Psoas muscle (tissue), 8 donors: ENCODE data around the gene ACOXL. TPM values are rescaled to one million over a fixed set of nuclear protein-coding genes. Genes with fewer than 3 reads are reported as not detected.
A peak's percentile ranks its signal among the peaks of the same experiment; 100 is the strongest.
"Not testable (repeated sequence)": the region's sequence is repeated elsewhere in the genome, so short reads cannot be mapped to it uniquely, and the experiment has no call there.

Source experiments
- ATAC-seq, 4 donors: fragments of 200-7000 bp; cut with Tn5 transposase; one replicate each; pipeline ENCODE4 v1.9.1; 2020; ENCODE audit warnings: moderate library complexity in 3 of 4, mild to moderate bottlenecking in 2 of 4
- DNase-seq, 2 donors: peaks; one replicate each; pipeline ENCODE4 v3.0.0-alpha.2; 2020
- H3K27ac ChIP-seq: fragments of 200-600 bp; one replicate; pipeline ENCODE4 v1.8.0; 2022
- H3K27me3 ChIP-seq, 3 donors: fragments of 200-600 bp in 1 of 3; one replicate each; pipeline versions ENCODE4 v1.6.1 to v1.8.0; 2013 to 2022; ENCODE audit warnings: low read length in 2 of 3, mild to moderate bottlenecking in 2 of 3, moderate library complexity in 1 of 3; ENCODE audit not compliant: insufficient read depth in 3 of 3
- H3K36me3 ChIP-seq, 2 donors: fragments of 200-600 bp in 1 of 2; one replicate each; pipeline versions ENCODE4 v1.6.1 to v1.8.0; 2013 to 2022; ENCODE audit warnings: low read depth in 1 of 2, mild to moderate bottlenecking in 1 of 2, moderate library complexity in 1 of 2; ENCODE audit not compliant: insufficient read depth in 1 of 2
- H3K4me1 ChIP-seq: fragments of 200-600 bp; one replicate; pipeline ENCODE4 v1.8.0; 2022
- H3K4me3 ChIP-seq: fragments of 200-600 bp; one replicate; pipeline ENCODE4 v1.8.0; 2022; ENCODE audit warnings: mild to moderate bottlenecking
- H3K9me3 ChIP-seq: fragments of 200-600 bp; one replicate; pipeline ENCODE4 v1.8.0; 2022
- WGBS, 3 donors: extraction: QIAGEN DNeasy Blood & Tissue Kit; methylation state at CpG; one replicate each; pipeline versions ENCODE4 v1.1.6 to v1.1.7; 2013; 5-methylcytosine and 5-hydroxymethylcytosine counted together
- intact Hi-C, 2 donors: fragments of 100-400 bp; cut with DNase I; formaldehyde crosslinking; loops; one replicate each; pipeline versions ENCODE4 v1.11.0 to v1.14.2; 2022
- long read RNA-seq, 2 donors: library from polyadenylated mRNA; unstranded; transcript quantifications; one replicate each; pipeline ENCODE4 v2.0.0, GENCODE V29; 2021
- polyA plus RNA-seq, 3 donors: library from polyadenylated mRNA; stranded (reverse); fragments of 200-250 nt; gene quantifications; one replicate each; pipeline ENCODE4 v1.2.3, GENCODE V29; 2013
- total RNA-seq, 4 donors: library from RNA; stranded (reverse); fragmentation: NEBNext Ultra II Directional in 2 of 4; extraction: Animal tissue kit (Norgen Biotek cat#: 25700) in 2 of 4; gene quantifications; one replicate each; pipeline versions ENCODE4 v1.2.1 to v1.2.4, GENCODE V29; 2021 to 2023
- TF ChIP-seq, protein P1 (sequence below): fragments of 200-600 bp; IDR thresholded peaks from one replicate; pipeline ENCODE4 v1.8.0; 2022; ENCODE audit warnings: antibody characterized with exemption
- donor health status: healthy with polysubstance abuse.
- donor health status: DM: no; HTN: no; CAD: no; lungs with moderate emphysema.
- donor health status: Bipolar disorder and iron deficiency.
- donor health status: healthy.
- donor health status: DM: yes; HTN: yes; CAD: no.
- donor health status: DM: no; HTN: no; CAD: no.
- donor health status: DM: no; HTN: no; CAD: no.
- donor health status: DM: yes; HTN: yes; CAD: no.

Gene ACOXL
- total RNA-seq (not detected), polyA plus RNA-seq (under 1 TPM in 1 of 3 donors, not detected in 2; 0.01 TPM)
- long read RNA-seq, donor 1, result 0 reads
- long read RNA-seq, donor 2, partial matches to known transcripts, result 0 of 1 reads
- long read RNA-seq, donor 2, other reads (novel, unspliced or antisense), result 1 of 1 reads

DNA sequence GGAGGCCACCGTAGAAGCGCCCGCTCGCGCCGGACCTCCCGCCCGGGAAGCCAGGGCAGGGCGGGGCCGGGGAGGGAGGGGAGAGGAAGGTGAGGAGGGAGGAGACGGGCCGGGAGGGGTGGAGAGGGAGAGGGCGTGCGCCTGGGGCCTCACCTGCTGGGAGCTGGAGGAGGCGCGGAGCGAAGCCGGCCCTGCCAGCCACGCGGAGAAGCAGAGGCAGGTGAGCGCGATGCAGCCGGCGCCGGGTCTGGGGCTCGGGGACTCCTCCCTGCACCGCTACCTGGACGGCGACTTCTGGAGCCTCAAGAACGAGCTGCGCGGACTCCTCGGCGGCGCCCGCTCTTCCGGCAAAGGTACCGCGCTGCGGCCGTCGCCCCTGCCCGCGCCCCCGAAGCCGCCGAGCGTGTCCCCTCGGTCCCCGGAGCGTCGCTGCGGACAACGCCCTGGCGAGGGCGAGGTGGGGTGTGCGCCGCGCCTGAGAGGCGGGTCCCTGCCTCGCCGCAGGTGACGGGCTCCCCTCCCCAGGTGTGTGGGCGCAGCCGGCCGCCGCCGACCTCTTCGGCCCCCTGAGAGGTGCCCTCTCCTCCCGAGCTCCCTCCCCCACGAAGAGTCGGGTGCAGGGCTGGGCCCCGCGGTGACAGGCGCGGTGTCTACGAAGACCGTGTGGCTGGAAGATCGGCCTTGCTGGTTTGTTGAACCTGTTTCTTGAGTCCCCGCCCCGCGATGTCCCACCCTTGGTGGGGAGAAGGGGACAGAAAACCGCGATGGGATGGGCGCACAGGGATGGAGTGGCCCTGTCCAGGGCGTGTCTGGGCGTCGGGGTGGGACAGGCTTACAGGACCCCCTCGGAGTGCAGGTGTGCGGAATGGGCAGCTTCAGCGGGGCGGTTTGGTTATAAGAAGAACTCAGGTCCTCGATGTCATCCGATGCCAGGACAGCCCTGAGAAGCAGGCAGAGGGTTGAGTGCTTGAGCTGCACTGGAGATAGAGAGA, at the start of gene ACOXL:
ACOXL (plus strand) TSS at position 152 of the 992 bp plus-strand sequence. CDS start 35,817 bp downstream, outside the sequence.
- no peaks in the 10 kb centered on the region for H3K36me3 ChIP-seq
- no peak for DNase-seq
- intact Hi-C loops, result no loop called here
- H3K9me3 ChIP-seq, result no peaks in the 10 kb centered on the region
- peak in 2 of 4 donors; percentile 27 to 32 for ATAC-seq
- H3K27me3 ChIP-seq, result peaks cover 0 to 64% (median 17%) of the 10 kb centered on the region in 3 donors
- WGBS, 3 donors, result 2 to 3% (median 2%) methylated on average over 52 to 94 of the region's 94 CpGs
- TF ChIP-seq, protein P1, sequence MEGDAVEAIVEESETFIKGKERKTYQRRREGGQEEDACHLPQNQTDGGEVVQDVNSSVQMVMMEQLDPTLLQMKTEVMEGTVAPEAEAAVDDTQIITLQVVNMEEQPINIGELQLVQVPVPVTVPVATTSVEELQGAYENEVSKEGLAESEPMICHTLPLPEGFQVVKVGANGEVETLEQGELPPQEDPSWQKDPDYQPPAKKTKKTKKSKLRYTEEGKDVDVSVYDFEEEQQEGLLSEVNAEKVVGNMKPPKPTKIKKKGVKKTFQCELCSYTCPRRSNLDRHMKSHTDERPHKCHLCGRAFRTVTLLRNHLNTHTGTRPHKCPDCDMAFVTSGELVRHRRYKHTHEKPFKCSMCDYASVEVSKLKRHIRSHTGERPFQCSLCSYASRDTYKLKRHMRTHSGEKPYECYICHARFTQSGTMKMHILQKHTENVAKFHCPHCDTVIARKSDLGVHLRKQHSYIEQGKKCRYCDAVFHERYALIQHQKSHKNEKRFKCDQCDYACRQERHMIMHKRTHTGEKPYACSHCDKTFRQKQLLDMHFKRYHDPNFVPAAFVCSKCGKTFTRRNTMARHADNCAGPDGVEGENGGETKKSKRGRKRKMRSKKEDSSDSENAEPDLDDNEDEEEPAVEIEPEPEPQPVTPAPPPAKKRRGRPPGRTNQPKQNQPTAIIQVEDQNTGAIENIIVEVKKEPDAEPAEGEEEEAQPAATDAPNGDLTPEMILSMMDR, result no peak
- peak within 1 kb of the TSS; percentile 45 for H3K4me3 ChIP-seq
- no peak within 1 kb of the TSS for H3K27ac ChIP-seq
- peaks cover 5% of the 10 kb centered on the region for H3K4me1 ChIP-seq

DNA sequence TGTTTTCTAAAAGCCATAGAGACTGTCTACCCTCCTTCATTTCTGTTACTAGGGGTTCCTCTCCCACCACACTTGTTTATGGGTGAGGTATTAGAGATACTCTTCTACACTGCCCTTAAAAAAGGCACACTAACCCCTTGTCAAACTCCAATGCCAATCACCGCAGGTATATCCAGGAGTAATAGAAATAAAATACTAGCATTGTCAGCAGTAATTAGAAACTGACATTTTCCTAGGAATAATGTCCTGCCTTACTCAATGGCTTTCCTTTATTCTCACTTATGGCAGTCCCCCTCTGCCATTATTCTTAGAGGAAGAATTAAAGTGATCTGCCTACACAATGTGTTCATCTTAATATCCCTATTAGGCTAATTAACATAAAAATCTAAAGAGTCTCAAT, 49.5 kb upstream of the ACOXL start:
- TF ChIP-seq, protein P1, result no peak
- H3K27me3 ChIP-seq, result peaks cover 0 to 1% (median 0%) of the 10 kb centered on the region in 3 donors
- WGBS, 3 donors, result 92 to 100% (median 97%) methylated on average over 1 of the region's 1 CpG

DNA sequence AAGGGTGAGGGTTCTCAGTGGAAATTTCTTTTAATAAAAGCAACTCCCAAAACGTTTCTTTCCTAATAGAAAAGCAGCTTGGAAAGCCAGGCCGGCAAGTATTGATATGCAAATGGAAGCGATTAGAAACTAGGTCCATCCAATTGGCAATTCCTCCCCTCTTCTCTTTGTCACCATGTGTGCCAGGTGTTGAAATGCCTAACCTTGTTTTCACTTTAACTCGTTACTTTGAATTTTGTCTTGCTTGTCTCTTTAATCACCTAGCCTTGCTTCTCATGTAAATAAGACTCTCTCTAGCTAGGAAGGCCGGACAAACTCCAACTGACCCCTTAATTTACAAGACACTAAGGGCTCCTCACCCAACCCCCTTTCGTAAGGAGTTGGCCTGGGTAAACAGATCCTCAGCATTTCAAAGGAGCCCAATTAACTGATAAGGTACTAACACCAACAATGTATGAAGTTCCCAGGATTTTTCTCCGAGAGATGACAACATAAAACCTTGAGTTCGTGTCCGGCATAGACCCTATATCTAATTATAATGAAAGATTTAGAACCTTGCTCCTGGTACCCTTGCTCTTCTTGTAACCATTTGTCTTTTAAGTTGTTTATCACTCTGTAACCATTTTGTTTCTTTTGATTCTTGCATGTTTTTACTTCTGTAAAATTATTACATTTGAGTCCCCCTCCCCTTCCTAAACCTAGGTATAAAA, 44.4 kb upstream of the ACOXL start:
- WGBS, 3 donors, result 43 to 49% (median 48%) methylated on average over 9 of the region's 9 CpGs
- ATAC-seq, result not testable (repeated sequence)

More for the DNA sequence above, 49.5 kb upstream of the ACOXL start:
- intact Hi-C loops, result no loop called here
- H3K4me1 ChIP-seq, result peaks cover 4% of the 10 kb centered on the region
- ATAC-seq (no peak), DNase-seq (no peak)
- H3K36me3 ChIP-seq, result no peaks in the 10 kb centered on the region
- no peak overlapping the region for H3K4me3 ChIP-seq
- H3K27ac ChIP-seq, result no peak overlapping the region
- peaks cover 6% of the 10 kb centered on the region for H3K9me3 ChIP-seq

DNA sequence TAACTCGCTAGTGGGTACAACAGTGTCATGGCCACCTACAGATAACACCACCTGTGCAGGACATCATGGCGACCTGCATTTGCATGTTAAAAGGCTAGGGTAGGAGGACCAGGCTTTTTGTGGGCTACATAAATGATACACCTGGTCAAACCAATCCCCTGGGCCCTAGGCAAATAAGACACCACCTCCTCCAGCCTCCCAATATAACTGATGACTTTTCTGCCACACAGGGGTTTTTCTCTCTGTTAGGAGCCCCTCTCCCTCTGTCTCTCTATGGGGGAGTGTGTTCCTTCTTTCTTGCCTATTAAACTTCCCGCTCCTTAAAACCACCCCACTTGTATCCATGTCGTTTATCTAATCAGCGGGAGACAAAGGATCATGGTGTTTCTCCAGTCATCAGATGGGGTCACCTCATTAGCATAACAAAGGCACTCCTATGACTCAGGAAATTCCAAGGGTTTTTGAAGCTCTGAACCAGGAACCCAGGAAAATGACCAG, 43.7 kb upstream of the ACOXL start:
- intact Hi-C loops, result no loop called here
- H3K9me3 ChIP-seq, result peaks cover 6% of the 10 kb centered on the region
- WGBS, 3 donors, result 33 to 37% (median 36%) methylated on average over 5 of the region's 5 CpGs
- TF ChIP-seq, protein P1, result no peak
- no peaks in the 10 kb centered on the region for H3K36me3 ChIP-seq
- no peaks in the 10 kb centered on the region for H3K4me1 ChIP-seq
- no peak for ATAC-seq
- H3K27me3 ChIP-seq, result peaks cover 1 to 17% (median 3%) of the 10 kb centered on the region in 3 donors
- DNase-seq, result no peak
- no peak overlapping the region for H3K27ac ChIP-seq
- no peak overlapping the region for H3K4me3 ChIP-seq

More for the DNA sequence above, 44.4 kb upstream of the ACOXL start:
- DNase-seq, H3K27ac ChIP-seq, H3K4me3 ChIP-seq, H3K36me3 ChIP-seq, H3K9me3 ChIP-seq, H3K4me1 ChIP-seq, intact Hi-C loops: not testable (repeated sequence)
- peaks cover 1 to 17% (median 3%) of the 10 kb centered on the region in 3 donors for H3K27me3 ChIP-seq
